ENCODE measurements around the gene PLEKHM2.
A peak's percentile ranks its signal among the peaks of the same experiment; 100 is the strongest.
"Not testable (repeated sequence)": the region's sequence is repeated elsewhere in the genome, so short reads cannot be mapped to it uniquely, and the experiment has no call there.

Gene PLEKHM2, protein sequence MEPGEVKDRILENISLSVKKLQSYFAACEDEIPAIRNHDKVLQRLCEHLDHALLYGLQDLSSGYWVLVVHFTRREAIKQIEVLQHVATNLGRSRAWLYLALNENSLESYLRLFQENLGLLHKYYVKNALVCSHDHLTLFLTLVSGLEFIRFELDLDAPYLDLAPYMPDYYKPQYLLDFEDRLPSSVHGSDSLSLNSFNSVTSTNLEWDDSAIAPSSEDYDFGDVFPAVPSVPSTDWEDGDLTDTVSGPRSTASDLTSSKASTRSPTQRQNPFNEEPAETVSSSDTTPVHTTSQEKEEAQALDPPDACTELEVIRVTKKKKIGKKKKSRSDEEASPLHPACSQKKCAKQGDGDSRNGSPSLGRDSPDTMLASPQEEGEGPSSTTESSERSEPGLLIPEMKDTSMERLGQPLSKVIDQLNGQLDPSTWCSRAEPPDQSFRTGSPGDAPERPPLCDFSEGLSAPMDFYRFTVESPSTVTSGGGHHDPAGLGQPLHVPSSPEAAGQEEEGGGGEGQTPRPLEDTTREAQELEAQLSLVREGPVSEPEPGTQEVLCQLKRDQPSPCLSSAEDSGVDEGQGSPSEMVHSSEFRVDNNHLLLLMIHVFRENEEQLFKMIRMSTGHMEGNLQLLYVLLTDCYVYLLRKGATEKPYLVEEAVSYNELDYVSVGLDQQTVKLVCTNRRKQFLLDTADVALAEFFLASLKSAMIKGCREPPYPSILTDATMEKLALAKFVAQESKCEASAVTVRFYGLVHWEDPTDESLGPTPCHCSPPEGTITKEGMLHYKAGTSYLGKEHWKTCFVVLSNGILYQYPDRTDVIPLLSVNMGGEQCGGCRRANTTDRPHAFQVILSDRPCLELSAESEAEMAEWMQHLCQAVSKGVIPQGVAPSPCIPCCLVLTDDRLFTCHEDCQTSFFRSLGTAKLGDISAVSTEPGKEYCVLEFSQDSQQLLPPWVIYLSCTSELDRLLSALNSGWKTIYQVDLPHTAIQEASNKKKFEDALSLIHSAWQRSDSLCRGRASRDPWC

GRCh38 chr1:15684042-15684461 lies at the start of gene PLEKHM2:
Gene PLEKHM2 (plus strand): TSS chr1:15684320. CDS start chr1:15684559, 239 bp downstream.
- DNase-seq (ENCODE audit: low read depth), result peak; percentile 22

DNA sequence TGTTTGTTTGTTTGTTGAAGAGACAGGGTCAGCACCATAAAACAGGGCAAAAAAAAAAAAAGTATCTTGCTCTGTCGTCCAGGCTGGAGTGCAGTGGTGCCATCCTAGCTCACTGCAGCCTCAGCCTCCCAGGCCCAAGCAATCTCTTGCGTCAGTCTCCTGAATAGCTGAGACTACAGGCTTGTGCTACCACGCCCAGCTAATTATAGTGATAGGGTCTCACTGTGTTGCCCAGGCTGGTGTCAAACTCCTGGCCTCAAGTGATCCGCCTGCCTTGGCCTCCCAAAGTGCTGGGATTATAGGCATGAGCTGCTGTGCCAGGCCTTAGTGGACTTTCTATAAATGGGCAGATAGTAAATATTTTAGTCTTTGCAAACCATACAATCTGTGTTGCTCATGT lies 47.7 kb upstream of the PLEKHM2 start:
- no peak for DNase-seq (ENCODE audit: low read depth)

- no peak for DNase-seq (ENCODE audit: low read depth)
Measured at GRCh38 chr1:15637826-15638225, 46.3 kb upstream of the PLEKHM2 start.

DNA sequence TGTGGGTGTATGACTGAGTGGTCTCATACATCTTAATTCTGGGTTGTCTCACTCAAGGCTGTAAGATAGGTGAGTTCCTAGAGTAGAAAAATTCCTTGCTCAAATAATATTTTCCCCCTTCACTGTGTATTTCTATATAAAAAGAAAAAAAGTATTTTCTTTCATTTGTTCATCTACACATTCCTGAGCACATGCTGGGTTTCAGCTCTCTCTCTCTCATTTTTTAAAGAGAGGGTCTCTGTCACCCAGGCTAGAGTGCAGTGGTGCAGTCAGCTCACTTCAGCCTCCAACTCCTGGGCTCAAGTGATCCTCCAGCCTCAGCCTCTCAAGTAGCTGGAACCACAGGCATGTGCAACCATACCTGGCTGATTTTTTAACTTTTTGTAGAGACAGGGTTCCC lies 44.9 kb upstream of the PLEKHM2 start:
- DNase-seq (ENCODE audit: low read depth), result no peak

GRCh38 chr1:15639931-15640330 lies 44.2 kb upstream of the PLEKHM2 start:
- DNase-seq (ENCODE audit: low read depth), result no peak

DNA sequence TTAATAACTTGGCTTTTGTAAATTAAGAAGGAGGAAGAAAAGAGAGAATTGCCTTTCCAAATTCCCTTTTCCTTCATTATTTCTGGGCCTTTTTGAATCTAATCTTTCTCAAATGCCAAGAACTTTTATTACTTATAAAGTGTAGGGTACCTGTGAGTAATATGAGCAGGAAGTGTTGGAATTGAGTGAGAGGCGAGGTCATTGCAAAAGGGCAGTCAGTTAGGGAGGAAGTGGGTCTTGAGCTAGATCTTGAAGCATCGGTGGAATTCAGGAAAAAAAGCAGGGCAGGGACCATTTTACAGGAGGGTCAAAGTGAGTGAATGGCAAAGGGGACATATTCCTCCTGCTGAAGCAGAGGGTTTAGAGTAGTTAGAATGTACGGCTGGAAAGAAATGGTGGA lies 43.5 kb upstream of the PLEKHM2 start:
- no peak for DNase-seq (ENCODE audit: low read depth)

DNA sequence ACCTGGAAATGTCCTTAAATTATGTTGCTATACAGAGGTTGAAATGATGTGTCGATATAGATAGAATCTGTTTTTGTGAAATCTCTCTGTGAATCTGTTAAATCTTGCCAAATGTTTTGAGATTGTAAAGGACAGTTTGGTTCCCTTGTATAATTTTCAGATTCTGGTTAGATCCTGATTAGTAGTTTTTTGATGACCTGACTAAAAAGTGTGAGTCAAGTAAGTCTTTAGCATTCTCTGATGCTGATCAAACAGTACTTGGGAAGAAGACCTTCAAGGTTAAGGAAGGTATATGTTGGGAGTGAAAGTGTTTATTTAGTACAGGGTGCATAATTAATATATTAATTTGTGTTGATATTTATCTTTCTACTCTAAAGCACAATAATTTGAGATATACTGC lies 34.2 kb upstream of the PLEKHM2 start:
- no peak for DNase-seq (ENCODE audit: low read depth)

GRCh38 chr1:15650433-15650832 lies 33.7 kb upstream of the PLEKHM2 start:
- DNase-seq (ENCODE audit: low read depth), result no peak

- not testable (repeated sequence) for DNase-seq (ENCODE audit: low read depth)
Measured at GRCh38 chr1:15652130-15652529, 32.0 kb upstream of the PLEKHM2 start.

- no peak for DNase-seq (ENCODE audit: low read depth)
Measured at GRCh38 chr1:15654091-15654690, 29.9 kb upstream of the PLEKHM2 start.

GRCh38 chr1:15656464-15656863 lies 27.7 kb upstream of the PLEKHM2 start:
- DNase-seq (ENCODE audit: low read depth), result no peak

DNA sequence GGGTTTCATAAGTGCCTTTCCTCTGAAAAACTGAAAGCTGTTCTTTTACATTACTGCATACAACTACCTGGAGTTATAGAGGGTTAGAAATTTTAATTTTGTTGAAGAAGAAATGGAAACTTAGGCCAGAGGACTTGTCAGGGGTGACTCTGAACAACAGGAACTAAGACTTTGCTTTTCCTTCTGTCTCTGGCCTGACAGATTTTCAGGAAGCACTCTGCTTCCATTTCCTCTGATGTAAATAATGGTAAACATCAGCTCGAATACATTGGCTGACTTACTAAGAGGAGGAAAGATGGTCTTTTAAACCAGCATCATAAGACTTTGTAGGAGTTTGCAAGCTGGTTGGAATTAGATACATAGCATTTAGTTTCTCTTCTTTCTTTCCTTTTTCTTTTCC lies 27.1 kb upstream of the PLEKHM2 start:
- no peak for DNase-seq (ENCODE audit: low read depth)

DNA sequence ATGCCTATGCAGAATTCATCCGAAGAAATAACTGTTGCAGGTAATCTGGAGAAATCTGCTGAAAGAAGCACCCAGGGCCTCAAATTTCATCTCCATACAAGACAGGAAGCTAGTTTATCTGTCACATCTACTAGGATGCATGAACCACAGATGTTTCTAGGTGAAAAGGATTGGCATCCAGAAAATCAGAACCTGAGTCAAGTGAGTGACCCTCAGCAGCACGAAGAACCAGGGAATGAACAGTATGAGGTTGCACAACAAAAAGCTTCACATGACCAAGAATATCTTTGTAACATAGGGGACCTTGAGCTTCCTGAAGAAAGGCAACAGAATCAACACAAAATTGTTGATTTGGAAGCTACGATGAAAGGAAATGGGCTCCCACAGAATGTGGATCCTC lies 24.0 kb upstream of the PLEKHM2 start:
- DNase-seq (ENCODE audit: low read depth), result no peak

- DNase-seq (ENCODE audit: low read depth), result no peak
Measured at GRCh38 chr1:15662477-15662876, 21.6 kb upstream of the PLEKHM2 start.

DNA sequence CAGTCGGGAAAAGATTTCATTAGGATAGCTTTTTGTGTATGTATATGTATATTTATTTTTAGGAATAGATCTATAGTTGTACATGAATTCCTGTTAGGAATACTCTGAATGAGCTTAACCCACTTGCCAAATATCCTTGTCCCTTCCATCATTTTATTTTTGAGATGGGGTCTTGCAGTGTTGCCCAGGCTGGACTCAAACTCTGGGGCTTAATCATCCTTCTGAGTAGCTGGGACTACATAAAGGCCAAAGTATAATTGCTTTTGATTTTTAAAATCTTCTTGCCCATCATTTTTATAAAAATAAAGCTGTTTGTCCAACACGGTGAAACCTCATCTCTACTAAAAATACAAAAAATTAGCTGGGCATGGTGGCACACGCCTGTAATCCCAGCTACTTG lies 20.2 kb upstream of the PLEKHM2 start:
- no peak for DNase-seq (ENCODE audit: low read depth)

DNA sequence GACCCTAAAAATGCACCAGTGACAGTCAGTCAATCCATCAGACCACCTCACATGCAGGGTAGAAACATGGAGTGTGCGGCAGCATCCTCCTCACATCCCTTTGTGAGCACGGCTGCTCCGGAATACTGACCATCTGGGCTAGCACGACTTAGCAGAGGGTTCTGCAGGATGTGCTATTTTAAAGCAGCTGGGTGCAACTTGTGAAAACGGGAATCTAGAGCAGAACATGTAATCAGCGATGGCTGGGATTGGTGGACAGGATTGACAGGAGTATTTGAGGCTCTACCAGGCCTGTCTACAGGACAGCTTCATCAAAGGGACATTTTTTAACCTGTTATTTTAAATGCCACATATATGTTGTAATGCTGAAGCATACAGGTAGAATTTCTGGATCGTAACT lies 16.8 kb upstream of the PLEKHM2 start:
- no peak for DNase-seq (ENCODE audit: low read depth)

DNA sequence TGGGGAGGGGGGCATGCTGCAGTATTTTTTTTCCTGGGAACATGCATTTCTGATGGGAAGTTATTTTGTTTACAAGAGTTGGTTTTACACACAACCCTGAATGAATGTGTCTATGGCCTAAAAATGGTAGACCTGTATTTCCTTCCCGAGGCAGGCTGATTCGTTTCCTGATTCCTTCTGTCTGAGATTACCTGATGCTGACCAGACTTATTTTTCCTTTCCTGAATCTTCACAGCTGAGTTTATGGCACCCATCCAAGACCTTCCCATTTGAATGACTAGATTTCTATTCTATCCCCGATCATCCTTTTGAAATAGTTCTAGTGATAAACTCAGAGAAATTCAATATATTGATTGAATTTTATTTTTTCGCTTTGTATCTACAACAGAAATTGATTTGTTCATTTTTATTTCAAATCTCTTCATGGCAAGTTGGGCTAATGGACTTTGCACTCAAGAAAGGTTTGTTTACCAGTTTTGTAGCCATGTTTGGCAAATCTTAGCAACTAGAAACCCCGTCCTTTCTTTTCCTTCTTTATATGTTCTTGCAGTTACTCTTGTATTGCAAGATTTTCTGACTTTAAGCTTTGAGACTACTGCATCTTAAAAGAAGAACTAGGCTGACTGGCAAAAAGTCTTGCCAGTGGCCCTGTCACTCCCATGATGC lies 15.9 kb upstream of the PLEKHM2 start:
- DNase-seq (ENCODE audit: low read depth), result no peak

DNA sequence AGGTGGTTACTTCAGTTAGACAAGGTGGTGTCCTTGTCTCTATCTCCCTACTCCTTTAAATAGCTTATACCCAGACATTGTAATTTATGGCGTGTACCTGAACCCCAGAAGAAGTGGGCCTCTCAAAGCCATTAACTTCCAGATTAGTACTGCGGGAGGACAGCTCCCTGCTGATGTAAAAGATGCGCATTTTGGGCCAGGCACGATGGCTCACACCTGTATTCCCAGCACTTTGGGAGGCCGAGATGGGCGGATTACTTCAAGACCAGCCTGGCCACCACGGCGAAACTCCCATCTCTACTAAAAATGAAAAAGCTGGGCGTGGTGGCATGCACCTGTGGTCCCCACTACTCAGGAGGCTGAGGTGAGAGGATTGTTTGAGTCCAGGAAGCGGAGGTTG lies 15.0 kb upstream of the PLEKHM2 start:
- DNase-seq (ENCODE audit: low read depth), result no peak

DNA sequence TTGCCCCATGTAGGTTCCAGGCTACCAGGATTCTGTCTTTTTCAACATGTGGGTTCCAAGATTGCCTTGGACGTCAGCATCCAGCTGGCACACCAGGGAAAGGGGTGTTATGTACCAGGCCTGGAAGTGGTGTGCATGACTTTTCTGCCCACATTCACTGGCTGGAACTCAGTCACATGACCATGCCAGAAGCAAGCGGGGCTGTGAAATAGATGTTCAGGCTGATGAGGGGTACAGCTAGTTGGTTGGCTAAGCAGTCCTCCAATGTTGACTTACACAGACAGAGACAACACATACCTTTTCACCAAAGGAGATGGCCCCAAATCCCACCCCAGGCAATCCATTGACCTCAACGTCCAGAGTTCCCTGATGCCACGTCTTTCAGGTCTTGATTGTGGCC lies 14.3 kb upstream of the PLEKHM2 start:
- DNase-seq (ENCODE audit: low read depth), result no peak

- DNase-seq (ENCODE audit: low read depth), result no peak
Measured at GRCh38 chr1:15671430-15671829, 12.7 kb upstream of the PLEKHM2 start.

- DNase-seq (ENCODE audit: low read depth), result no peak
Measured at GRCh38 chr1:15674386-15675159, 9.5 kb upstream of the PLEKHM2 start.
